NCI-H510A (cell line): ENCODE results near the gene AGBL3.
"Not testable (repeated sequence)": the region's sequence is repeated elsewhere in the genome, so short reads cannot be mapped to it uniquely, and the experiment has no call there.

ENCODE experiments used
- DNase-seq: peaks from one replicate; lab custom pipeline; 2025; lab: John Stamatoyannopoulos, UW

AGBL3 gene

DNA sequence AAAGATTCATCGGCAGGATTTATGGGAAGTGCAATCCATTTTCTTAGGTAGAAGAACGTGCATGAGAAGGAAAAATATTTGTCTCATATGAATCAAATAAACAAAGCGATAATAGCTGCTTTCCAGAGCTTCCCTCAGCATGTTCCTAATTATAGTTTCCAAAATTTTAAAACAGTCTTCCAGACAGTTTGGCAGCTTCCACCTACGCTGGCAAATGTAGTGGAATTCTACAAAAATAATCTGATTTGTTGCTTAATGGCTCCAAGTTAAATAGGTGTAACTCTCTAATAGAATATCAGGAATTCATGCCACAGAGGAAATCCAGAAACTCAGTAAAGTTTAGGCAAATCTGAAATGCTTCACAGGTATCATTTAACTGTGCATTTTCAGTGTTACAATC lies 23.3 kb upstream of the AGBL3 start:
- DNase-seq = no peak

- no peak for DNase-seq
Measured at GRCh38 chr7:134966691-134967090, 19.6 kb upstream of the AGBL3 start.

DNA sequence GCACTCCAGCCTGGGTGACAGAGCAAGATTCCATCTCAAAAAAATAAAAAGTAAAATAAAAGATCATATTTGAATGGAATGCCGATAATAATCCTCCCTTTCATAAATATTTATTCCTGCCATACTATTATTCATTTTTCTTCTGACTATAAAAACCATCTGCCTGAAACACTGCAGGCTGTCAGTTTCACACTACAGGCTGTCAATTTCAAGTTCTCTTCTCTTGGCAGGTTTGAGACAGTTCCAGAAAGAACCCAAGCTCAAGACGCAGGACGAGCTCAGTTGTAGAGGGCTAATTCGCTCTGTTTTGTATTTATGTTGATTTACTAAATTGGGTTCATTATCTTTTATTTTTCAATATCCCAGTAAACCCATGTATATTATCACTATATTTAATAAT lies 18.2 kb upstream of the AGBL3 start:
- DNase-seq = no peak

DNA sequence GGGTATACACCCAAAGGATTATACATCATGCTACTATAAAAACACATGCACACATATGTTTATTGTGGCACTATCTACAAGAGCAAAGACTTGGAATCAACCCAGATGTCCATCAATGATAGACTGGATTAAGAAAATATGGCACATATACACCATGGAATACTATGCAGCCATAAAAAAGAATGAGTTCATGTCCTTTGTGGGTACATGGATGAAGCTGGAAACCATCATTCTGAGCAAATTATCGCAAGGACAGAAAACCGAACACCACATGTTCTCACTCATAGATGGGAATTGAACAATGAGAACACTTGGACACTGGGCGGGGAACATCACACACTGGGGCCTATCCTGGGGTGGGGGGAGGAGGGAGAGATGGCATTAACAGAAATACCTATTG lies 4.7 kb upstream of the AGBL3 start:
- not testable (repeated sequence) for DNase-seq

GRCh38 chr7:134985894-134986362 lies 380 bp upstream of the AGBL3 start:
- no peak for DNase-seq

- DNase-seq = no peak
Measured at GRCh38 chr7:134988161-134988560, 1.9 kb downstream of the AGBL3 start.

- DNase-seq = no peak
Measured at GRCh38 chr7:134991469-134992339, 5.4 kb downstream of the AGBL3 start.

- DNase-seq = no peak
Measured at GRCh38 chr7:134992626-134993179, 6.4 kb downstream of the AGBL3 start.

DNA sequence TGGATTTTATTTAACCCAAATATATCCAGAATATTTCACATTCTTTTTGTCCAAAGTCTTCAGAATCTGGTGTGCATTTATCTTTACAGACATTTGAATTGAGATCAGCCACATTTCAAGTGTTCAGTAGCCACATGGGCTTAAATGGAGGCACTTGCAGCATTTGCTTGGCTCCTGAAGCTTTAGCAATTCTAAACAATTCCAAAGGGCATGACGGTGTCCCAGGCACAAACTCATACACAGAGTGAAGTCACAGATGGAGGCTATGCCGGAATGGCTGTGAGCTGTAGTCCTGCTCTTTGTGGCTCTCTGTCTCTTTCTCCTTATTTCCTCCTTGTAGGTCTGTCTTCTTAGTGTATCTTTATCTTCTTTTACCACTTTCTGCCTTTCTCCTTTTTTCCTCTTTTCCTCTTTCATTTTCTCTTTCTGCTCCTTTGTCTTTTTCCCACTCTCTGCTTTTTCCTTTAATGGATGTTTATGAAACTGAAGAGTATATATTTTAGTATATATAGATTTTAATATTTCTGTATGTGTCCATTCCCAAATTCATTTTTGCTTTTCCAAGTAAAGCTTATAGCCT lies 7.7 kb downstream of the AGBL3 start:
- no peak for DNase-seq

DNA sequence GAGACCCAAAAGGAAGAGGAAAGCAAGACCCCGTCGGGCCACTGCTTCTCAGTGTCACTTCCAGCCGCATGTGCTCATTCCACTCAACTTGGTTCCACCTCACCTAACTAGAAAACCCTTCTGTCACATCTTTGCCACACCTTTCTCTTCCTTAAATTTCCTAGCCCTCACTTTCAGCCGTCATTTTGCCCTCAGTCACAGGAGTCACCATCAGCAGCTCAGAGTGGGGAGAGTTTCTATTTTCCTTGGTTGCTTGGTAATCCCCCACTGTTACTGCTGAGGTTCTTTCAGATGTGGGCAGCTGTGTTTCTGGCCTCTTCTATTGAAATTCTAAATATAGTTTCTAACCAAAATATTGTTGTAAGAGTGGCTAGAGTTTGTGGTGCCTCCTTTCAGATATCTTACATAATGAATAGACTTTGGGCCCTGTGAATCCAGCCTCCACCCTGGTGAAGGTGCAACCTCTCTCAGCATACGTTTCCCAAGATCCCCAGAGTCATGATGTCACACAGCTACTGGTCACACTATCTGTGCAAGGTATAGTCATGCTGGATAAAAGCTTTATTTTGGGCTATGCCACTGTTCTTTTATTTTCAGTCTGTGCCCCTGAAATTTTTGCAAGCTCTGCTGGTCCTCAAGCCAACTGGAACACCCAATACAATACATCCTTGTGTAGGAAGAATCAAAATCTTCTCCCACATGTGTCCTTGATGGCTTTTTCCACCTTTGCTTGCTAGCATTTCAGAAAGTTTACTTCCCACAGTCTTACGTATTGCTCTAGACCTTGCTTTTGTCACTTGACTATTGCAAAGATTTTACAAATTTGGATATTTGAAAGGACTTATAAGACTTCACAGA lies 9.2 kb downstream of the AGBL3 start:
- DNase-seq = no peak

DNA sequence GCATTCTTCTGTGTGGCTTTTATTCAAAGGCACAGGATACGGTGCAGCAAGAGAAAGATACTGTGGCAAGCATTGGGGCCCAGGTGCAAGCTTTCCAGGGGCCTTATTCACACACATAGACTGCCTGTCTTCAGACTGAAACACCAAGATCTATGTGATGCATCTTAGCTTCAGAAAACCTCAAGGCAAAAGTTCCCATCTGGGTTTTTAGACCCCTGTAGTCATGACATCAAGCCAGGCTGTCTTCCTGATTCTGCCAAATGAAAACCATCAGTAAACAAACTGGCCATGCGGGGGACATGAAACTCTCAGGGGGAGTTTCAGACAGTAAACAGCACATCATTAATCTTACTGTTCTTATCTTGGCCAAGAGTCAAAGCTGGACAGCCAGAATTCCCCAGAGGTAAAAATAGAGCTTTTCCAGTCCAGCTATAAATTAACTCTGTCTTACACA lies 9.8 kb downstream of the AGBL3 start:
- no peak for DNase-seq

GRCh38 chr7:134997214-134997885 lies 11.0 kb downstream of the AGBL3 start:
- no peak for DNase-seq

DNA sequence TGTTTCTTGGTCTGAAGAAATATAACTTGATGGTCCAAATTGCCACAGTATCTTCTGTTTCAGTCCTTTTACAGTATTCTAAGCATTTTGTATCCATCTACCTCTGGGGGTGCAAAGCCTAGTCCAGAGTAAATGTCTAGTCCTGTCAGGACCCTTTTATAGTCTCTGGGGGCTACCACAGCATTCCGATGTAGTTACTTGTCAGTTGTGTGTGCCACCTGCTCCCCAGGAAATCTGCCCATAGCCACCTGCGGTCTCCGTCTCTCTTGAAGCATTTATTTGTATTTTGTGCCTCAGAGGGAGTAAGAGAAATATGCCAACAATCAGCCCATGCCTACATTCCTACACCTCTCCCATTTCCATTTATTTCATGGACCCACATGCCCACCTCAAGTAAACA lies 12.8 kb downstream of the AGBL3 start:
- DNase-seq = no peak

GRCh38 chr7:135001390-135002165 lies 15.3 kb downstream of the AGBL3 start:
- DNase-seq = no peak

DNA sequence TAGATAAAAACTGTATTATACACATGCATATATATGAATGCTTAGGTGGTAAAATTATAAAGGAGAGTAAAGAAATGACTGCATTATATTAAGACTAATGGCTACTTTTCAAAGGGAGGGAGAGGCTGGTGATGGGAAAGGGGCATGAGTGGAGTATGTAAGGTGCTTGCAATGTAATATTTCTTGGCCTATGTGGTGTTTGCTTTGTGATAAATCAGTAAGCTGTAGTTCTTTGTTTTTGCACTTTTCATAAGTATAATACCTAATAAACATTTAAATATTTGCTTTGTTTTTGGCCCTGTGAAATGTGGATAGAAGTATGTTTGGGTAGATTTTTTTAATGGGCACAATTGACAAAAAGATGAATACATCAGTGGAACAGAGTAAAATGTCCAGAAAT lies 25.9 kb downstream of the AGBL3 start:
- DNase-seq = no peak

- DNase-seq = no peak
Measured at GRCh38 chr7:135023622-135024021, 37.3 kb downstream of the AGBL3 start.

- DNase-seq = no peak
Measured at GRCh38 chr7:135035252-135035651, 48.9 kb downstream of the AGBL3 start.

DNA sequence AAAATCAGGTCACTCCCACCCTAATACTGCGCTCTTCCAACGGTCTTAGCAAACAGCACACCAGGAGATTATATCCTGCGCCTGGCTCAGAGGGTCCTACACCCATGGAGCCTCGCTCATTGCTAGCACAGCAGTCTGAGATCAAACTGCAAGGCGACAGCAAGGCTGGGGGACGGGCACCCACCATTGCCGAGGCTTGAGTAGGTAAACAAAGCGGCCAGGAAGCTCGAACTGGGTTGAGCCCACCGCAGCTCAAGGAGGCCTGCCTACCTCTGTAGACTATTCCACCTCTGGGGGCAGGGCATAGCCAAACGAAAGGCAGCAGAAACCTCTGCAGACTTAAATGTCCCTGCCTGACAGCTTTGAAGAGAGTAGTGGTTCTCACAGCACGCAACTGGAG lies 80.7 kb downstream of the AGBL3 start:
- DNase-seq = not testable (repeated sequence)

DNA sequence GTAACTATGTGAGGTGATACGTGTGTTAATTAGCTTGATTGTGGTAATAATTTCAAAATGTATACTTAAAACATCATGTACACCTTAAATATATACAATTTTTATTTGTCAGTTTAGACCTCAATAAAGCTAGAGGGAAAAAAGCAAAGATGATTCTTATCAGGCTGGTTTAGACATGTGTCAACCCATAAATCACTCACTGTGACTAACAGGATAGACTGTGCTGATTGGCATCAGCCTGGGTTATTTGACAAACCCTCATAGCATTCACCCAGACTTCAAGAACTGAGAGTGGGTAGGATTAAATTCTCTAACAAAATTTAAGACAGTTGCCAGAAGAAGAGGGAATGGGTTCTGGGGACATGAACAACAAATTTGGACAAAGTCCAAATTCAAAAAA lies 87.8 kb downstream of the AGBL3 start:
- no peak for DNase-seq

GRCh38 chr7:135074531-135074930 lies 88.2 kb downstream of the AGBL3 start:
- DNase-seq = no peak

DNA sequence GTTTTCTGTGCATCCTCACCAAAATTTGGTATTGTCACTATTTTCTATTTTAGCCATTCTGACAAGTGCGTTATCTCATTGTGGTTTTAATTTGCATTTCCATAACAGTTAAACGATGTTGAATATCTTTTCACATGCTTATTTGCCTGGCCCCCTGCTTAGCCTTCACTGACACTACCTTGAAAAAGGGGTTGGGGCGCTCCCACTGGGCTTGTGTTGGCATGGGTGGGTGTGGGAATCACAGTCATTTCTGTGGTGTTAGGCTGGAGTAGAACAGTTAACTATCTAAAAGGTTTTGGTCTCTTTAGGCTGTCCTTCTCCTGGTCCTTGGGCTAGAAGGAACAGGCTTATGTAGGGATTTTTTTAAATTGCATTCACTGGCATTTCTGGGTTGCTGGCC lies 89.4 kb downstream of the AGBL3 start:
- no peak for DNase-seq
